Suprapubic skin (tissue), 4 donors: ENCODE measurements around the gene ANKRD40CL.

Experiments used
- EP300 ChIP-seq: sonication (generic); formaldehyde crosslinking; IDR thresholded peaks from one replicate; pipeline ENCODE4 v1.6.1; 2017; ENCODE audit warnings: antibody characterized with exemption
- POLR2AphosphoS5 ChIP-seq, 3 donors: sonication (generic); formaldehyde crosslinking; IDR thresholded peaks; one replicate each; pipeline ENCODE4 v1.6.1; 2017; ENCODE audit warnings: antibody characterized with exemption in 3 of 3

GRCh38 chr17:50767030-50767429, 288 bp downstream of the ANKRD40CL start:
- TF ChIP-seq EP300 (no peak), POLR2AphosphoS5 (IDR thresholded peaks at IDR 0.05) (no peak)
